Muscle of arm (tissue), 14 donors: ENCODE measurements around the gene GFAP. TPM values are rescaled to one million over a fixed set of nuclear protein-coding genes. Genes with fewer than 3 reads are reported as not detected.
A peak's percentile ranks its signal among the peaks of the same experiment; 100 is the strongest.
"Not testable (repeated sequence)": the region's sequence is repeated elsewhere in the genome, so short reads cannot be mapped to it uniquely, and the experiment has no call there.

ENCODE experiments used
- DNase-seq: peaks from one replicate; pipeline ENCODE4 v3.0.0-alpha.2; 2013
- long read RNA-seq, 11 donors: transcript quantifications; one replicate each; lab custom pipeline, GENCODE V29; 2026
- polyA plus RNA-seq, 12 donors: library from polyadenylated mRNA; unstranded; fragments of 120-200 nt; gene quantifications; one replicate each; pipeline ENCODE4 v1.2.1, GENCODE V29; 2013; ENCODE audit not compliant: insufficient read length in 12 of 12

The GFAP gene
- polyA plus RNA-seq: 1 to 10 TPM in 4 of 12 donors, under 1 TPM in 5, not detected in 3; 0.23 to 2.5 (median 0.68) TPM
- long read RNA-seq, donor 1, partial matches to known transcripts: 0 of 2 reads
- long read RNA-seq, donor 1, other reads (novel, unspliced or antisense): 0 of 2 reads
- long read RNA-seq, donor 2: 0 reads
- long read RNA-seq, donor 3: 0 reads
- long read RNA-seq, donor 4: 0 reads
- long read RNA-seq, donor 5: 0 reads
- long read RNA-seq, donor 6: 0 reads
- long read RNA-seq, donor 7: 0 reads
- long read RNA-seq, donor 8: 0 reads
- long read RNA-seq, donor 9: 0 reads
- long read RNA-seq, donor 10: 0 reads
- long read RNA-seq, donor 11: 0 reads

DNA sequence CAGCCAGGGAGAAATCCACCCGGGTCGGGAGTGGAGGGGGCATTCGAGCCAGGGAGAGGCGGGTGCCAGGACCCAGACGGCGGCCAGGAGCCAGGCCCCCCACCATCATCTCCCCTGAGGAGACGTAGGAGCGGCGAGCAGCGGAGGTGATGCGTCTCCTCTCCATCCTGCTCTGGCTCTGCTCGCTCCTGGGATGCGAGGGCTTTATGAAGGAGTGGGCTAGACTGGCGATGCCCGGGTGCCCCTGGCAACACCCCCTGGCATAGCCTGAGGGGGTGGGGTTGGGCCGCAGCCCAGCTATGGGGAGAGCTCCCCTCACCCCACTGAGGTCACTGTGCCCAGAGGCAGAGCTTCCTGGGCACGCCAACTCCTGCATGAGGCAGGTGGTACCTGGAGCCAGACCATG lies at the start of gene GFAP:
TSS of gene GFAP (minus strand) at position 180 of the 406 bp plus-strand sequence. CDS start at position 166, 14 bp downstream.
- no peak for DNase-seq

DNA sequence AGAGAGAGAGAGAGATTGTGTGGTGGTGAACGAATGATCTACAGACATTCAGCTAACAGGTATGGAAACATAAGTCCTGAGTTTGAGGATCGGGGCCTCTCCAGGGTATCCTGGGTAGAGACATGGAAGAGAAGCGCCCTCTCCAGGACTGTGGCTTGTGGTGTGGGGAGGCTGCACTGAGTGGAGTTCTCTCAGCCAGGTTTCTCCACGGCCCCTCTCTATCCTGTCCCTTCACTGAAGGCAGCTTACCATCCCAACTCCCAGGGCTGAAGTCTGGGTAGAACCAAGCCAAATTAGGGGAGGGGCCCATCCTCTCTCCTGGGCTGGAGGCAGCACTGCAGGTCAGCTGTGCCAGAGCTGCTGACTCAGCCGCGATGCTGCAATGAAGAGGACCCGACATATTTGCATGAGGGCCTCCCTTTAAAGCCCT lies 46.6 kb upstream of the GFAP start:
- DNase-seq: no peak

DNA sequence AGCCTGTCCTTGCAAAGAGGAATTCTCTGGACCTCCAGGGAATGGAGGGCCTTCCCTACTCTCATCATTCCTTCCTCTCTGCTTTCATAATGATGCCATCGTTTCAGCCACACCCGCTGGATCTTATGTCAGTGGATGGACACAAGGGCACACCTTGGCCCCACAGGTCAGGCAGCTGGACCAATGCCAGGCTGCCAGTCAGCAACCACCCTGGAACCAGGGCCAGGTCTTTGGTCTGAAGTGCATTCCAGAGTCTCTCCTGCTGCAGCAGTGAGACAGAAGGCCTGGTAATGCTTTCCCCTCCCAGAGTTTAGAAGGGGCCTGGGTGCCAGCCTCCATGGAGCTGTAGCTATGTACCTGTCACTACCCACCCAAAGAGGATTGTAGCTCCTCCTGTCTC lies 45.4 kb upstream of the GFAP start:
- no peak for DNase-seq

DNA sequence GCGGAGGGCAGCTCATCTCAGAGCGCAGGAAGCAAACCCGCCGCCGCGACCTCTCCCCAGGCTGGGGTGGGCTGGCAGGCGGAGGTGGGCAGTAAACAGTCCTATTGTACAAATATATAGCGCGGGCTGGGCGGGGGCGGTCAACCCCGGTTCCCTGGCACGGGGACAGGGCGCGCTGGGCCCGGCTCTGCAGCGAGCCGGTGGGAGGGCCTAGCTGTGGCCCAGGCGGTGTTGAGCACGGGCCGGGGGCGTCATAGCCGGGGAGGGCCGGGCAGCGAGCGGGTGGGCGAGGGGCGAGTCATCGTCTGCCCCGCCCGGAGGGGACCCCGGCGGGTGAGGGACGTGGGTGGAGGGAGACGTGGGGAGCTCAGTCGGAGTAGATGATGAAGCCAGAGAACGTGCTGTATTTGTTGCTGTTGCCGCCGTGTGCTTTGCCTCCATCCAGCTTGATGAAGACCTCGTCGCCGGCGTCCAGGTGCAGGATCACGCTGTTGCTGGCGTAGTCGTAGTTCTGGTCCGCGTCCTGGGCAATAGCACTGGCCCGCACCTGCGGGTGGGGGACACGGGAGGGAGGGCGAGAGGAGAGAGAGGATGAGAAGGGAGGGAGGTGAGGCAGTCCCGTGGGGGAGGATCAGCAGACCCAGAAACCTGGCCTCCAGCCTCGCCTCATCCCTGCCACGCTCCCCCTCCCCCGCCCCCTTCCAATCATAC lies 44.7 kb upstream of the GFAP start:
- no peak for DNase-seq

DNA sequence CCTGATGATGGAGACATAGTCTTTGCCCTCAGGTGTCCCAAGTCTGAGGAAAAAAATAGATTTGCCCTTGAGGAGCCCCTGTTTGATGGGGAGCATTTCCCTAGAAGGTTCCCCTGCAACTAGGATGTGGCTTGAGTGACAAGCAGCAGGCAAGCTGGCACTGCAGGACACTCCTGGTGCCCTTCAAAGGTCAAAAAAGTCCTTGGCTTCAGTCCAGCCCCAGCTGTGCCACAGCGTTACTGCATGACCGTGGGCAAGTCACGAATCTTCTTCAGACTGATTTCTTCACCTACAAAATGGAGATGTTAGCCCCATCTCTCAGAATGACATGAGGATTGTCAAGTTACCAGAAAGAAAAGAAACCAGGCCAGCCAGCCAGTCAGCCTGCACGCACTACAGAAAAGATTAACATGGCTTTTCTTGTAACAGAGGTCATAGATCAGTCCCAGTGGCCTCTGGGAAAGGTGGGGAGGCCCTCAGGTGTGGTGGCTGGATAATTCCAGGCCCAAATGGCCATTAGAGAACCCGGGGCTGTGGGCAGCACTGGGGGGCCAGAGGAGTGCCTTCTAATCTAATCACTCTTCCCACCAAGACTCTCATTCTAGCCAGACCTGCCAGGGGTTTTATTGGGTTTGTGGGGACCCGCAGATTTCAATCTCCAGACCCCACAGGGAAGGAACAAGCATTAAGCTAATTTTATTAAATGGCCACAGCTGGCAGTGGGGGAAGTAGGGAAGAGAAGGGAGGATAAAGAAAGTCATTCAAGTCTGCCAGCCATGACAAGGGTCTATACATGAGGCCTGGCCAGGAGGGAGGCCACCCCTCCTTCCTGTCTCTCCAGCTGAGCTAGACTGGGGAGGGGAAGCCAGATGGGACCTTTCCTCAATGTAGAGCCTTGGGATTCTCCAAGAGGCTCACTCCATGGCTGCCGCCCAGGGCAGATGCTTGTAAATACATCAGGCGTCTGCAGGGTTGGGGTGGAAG lies 42.0 kb upstream of the GFAP start:
- DNase-seq: no peak

DNA sequence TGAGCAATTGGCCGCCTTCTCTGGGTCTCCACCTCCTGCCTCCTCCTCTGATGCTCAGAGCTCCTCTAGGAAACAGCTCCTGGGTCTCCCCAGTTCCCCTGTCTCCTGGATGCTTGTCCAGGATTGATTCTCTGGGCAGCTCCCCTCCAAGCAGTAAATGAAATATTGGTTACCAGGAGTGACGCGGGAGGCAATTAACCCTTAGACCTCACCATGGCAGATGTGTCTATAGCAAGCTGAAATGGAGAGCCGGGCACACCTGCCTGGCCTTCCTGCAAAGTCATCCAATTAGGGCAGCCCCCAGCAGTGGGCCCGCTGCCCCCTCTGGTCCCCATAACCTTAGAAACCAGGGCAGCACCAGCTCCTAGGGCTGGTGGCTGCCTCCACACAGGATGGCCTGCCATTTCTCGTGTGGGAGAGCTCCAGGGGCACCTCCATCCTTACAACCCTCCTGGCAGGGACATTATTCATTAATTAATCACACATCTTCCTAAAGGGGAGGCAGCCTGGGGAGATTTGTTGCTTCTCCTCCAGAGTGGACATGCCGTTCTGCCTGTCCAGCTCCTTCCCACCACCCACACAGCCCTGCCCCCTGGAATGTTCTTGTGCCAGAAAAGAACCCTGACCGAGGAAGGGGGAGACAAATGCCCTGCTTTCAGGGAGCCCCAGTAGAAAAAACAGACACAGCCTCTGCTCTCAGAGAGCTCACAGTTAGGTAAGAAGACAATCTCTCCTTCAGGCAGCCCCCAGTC lies 40.5 kb upstream of the GFAP start:
- no peak for DNase-seq

DNA sequence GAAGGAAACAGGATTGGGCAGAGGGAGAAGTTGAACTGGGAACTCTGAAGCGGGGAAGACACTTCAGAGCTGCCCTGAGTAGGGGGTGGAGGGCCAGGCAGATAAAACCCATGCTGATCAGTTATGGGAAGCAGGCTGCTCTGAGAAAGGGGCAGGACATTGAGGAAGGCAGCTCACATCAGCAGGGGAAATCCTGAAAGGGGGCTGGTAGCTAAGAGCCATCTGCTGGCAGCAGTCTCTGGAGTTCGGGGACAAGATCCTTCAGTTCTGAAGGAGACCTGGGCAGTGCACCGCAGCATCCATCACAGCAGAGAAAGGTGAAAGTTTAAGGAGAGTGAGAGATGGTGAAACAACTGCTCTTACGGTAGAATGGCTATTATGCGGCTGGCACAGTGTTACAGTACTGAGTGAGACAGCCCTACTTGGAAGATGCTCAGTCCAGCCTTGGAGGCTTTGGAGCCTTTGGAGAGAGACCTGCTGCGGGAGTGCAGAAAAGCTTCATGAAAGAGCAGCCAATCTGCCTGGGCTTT lies 37.7 kb upstream of the GFAP start:
- DNase-seq: no peak

DNA sequence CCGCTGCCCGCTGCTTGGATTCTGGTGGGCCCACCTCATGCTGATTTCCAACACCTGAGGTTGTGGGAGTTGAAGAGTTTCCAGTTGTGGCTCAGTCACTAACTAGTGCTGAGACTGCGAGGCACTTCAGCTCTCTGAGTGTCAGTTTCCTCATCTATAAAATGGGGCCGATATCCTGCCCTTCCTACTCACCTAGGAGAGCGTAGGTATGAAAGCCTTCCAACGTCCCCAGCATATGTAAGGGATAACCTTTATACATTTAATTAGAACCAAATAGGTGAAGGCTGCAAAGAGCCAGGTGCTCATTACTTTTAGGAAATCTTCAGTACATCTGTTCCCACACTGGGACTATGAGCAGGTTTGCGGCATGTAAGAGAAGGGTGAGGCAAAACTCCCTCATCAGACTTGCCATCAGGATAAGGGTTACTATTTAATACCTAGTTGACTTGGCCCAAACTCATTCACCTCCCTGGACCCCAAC lies 33.1 kb upstream of the GFAP start:
- no peak for DNase-seq

DNA sequence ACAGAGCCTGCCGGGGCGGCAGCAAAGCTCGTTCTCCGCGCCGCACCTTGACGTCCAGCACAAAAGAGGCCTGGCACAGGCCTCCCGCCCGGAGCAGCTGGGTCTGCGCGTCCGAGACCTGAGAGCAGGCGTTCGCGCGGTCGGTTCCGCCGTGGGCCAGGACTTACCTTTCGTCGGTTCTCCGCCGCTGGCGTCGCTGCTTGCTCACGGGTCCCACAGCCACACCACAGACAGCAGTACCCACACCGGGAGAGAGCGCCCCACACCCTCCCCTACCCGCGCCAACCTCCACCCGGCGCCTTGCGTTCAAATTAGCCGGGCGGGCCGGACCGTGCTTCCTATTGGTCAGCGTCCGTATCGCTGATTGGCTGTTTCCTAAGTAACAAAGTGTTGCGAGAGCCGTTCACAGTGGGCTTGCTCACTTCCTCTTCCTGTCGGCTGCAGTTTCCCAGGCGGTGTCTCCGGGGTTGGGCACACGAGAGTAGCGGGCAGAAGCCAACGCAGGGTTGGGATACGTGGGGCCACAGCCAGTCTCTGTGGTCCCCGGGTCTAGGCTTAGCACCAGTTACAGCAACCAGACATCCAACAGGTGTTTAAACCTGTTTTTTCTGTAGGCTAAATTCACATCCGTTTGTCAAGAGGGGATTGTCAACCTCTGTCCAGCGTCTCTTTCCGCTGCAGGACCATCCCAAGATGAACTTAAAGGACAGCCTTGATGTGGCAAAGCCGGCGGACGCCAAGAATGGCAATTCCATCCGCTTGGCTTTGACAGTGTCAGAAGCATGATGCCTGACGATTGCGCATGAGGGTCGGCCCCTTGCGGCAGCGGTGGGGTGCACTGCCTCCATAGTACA lies 32.4 kb upstream of the GFAP start, which contains the start of gene KIF18B:
TSS of gene KIF18B (minus strand) at position 313 of the 854 bp plus-strand sequence. CDS start 11,429 bp downstream, outside the sequence.
- peak; percentile 92 for DNase-seq

DNA sequence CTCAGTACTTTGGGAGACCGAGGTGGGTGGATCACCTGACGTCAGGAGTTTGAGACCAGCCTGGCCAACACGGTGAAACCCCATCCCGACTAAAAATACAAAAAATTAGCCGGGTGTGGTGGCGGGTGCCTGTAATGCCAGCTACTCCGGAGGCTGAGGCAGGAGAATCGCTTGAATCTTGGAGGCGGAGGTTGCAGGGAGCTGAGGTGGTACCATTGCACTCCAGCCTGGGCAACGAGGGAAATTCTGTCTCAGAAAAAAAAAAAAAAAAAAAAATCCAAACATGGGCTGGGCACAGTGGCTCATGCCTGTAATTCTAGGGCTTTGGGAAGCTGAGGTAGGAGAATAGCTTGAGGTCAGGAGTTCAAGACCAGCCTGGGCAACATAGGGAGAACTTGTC lies 30.4 kb upstream of the GFAP start:
- not testable (repeated sequence) for DNase-seq

DNA sequence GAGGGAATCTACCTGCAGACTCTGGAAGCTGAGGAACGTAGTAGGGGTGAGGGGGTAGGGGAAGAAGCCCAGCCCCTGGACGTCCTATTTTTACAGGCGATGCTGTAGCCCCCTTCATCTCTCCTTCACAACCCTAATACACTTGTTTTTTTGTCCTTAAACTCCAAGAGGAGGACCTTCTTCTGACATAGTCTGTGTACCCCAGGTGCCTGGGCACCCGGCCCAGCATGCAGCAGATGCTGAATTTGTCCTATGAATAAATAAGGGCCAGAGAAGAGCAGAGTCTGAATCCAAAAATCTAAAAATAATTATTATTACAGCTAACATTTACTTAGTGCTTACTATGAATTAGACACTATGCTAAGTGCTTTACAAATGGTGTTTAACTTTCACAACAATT lies 27.2 kb upstream of the GFAP start:
- DNase-seq: no peak

DNA sequence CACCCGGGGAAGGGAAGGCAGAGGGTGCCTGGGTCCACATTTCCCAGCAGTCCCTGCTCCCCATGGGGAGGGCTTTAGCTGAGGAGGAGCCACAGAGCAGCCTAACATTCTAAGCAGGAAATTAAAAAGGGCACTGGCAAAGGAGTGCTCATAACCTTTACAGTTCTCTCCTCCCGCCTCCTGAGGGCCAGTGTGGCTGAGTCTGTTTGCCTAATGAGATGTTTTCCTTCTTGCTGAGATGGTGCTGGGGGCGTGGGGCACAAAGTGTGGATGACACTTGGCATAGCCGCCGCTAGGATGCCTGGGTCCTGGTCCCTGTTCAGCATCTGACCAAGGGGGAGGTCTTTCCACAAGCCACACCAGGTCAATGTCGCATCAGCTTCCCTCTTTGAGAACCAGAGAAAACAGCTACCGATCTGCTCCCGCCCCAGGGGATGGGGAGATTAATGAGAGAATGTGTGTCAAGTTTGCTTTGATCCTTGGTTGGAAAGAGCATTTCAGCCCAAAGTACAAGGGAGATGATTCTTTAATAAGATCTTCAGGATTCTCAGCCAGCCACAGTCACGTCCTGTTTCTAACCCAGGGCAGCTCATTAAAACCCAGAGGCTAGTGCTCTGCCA lies 26.5 kb upstream of the GFAP start:
- DNase-seq: no peak

DNA sequence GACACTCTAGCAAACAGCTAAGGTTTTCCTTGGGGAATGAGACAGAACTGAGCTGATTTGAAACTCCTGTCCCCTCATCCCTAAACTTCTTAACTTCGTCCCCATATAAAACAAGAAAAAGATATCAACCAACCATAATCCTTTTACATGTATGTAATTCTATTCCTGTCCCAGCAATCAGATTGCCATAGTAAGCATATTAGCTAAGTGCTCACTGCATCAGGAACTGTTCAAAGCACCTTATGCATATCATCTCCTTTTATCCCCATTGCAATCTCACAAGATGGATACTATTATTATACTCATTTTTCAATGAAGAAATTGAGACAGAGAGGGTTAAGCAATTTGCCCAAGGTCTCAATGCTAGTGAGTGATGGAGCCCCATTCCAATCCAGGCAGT lies 25.5 kb upstream of the GFAP start:
- no peak for DNase-seq

DNA sequence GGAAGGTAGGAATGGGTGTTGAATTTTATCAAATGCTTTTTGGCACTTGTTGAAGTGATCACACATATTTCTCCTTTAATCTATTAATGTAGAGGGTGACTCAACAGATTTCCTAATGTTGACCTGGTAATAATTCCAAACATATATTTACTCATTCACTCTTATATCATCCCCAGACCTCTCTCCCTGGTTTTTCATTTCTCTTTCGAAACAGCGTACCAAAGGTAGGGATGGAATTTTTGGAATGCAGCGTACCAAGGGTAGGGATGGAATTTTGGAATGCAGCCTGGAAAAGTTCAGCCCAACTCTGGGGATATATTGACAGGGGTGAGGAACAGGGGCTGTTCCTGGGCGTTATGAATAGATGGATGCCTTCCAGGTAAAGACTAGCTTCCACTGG lies 25.0 kb upstream of the GFAP start:
- DNase-seq: no peak

DNA sequence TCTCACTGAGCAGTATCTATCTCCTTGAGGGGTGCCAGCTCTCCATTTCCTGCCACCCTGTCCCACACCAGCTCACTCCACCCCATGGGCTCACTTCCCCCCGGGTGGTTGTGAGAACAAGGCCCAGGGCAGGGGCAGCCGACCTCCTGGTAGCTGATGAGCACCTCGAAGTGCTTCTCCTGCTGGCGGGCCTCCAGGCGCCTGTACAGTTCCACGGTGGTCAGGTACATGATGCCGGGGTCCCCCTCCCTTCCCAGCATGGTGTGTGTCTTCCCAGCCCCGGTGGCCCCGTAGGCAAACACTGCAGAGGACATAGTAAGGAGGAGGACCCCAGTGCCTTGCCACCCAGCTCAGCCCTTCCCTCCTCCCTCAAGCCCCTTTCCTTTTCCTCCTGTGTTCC lies 19.8 kb upstream of the GFAP start:
- no peak for DNase-seq

DNA sequence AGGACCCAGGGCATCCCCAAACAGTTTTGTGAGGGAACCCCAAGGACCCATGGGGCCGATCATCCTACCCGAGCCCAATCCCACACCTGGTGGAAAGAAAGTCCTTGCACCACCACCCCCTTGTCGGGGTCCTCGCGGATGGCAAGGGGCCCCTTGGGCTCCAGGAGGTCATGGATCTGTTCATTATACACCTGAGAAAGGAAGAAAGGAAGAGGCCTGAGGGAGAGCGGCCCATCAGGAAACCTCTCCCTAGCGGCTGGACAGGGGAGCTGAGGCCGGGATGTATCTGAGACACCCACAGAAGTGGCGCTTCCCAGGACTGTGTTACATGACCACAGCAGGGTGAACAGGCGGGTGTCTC lies 19.4 kb upstream of the GFAP start:
- DNase-seq: no peak

DNA sequence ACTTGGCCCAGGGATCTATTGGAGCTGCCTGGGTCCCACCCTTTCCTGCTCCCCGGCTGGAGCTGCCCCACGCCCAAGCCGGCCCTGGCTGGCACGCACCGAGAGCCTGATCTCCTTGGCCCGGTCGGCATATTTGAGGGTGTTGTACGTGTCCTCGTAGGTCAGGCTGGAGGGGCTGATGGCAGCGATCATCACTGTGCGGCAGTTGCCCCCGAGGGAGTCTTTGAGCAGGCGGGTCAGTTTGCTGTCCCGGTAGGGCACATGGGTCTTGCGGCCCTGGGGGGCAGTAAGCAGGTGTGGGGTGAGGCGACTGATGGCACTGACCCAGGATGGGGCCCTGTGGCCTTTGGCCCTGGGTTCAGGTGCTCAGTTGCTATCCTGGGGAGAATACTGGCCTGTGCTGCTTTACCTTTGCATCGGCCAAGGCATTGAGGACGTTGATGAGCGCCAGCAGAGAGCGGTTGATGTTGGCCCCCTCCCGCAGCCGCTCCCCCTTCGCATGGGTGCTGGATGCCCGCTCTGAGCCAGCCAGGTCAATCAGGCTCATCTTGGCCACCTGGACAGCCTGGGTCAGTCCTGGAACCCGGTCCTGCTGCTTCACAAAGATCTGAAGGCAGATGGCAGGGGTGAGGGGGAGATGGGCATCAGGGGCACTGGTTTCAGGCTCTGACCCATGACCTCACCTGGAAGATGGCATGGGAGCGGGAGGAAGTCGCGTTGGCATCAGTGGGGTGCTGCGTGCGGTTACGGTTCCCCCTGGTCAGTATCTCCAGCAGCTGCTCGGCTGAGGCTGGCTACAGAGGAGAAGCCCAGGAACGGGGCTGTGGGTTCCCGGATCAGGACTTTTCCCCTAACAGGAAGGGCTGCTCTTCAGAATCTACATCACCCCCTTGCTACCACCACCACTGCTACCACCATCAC lies 18.8 kb upstream of the GFAP start:
- no peak for DNase-seq

DNA sequence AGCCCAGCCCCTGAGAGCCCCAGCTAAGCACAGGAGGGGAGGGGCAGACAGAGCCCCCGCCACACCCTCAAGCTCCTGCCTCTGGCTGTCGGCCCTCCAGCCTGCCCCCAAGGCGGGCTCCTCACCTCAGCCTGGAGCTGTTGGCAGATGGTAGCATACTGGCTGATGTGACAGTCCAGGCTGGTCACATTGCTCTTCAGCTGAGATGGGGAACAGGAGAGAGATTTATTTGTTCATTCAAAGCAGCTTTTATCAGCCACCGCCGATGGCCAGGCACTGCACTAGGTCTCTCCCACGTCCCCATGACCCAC lies 17.4 kb upstream of the GFAP start:
- no peak for DNase-seq
